Amniotic stem cell (primary cell): ENCODE data around the gene KCNIP4.
"Not testable (repeated sequence)": the region's sequence is repeated elsewhere in the genome, so short reads cannot be mapped to it uniquely, and the experiment has no call there.

ENCODE experiments used
- DNase-seq: peaks from one replicate; lab custom pipeline; 2025; lab: John Stamatoyannopoulos, UW

Gene KCNIP4

GRCh38 chr4:20754036-20754435, 1194.5 kb downstream of the KCNIP4 start:
- no peak for DNase-seq

- DNase-seq, result no peak
Observed at GRCh38 chr4:20752641-20753040, 1195.9 kb downstream of the KCNIP4 start.

GRCh38 chr4:20746000-20746399, 1202.6 kb downstream of the KCNIP4 start:
- DNase-seq, result not testable (repeated sequence)

GRCh38 chr4:20735931-20736330, 1212.6 kb downstream of the KCNIP4 start:
- DNase-seq, result no peak

GRCh38 chr4:20724915-20725314, 1223.7 kb downstream of the KCNIP4 start:
- no peak for DNase-seq

- DNase-seq, result no peak
Observed at GRCh38 chr4:20723463-20723862, 1225.1 kb downstream of the KCNIP4 start.

- DNase-seq, result no peak
Observed at GRCh38 chr4:20723019-20723418, 1225.6 kb downstream of the KCNIP4 start.

GRCh38 chr4:20711335-20711734, 1237.2 kb downstream of the KCNIP4 start:
- DNase-seq, result no peak

GRCh38 chr4:20700007-20700761, 1248.4 kb downstream of the KCNIP4 start, which contains the start of gene PACRGL:
PACRGL (plus strand) TSS chr4:20700458; CDS start chr4:20704482, 4,024 bp downstream.
- DNase-seq, result peak; percentile 92

- no peak for DNase-seq
Observed at GRCh38 chr4:20698820-20699219, 1249.8 kb downstream of the KCNIP4 start.

- DNase-seq, result no peak
Observed at GRCh38 chr4:20698382-20698781, 1250.2 kb downstream of the KCNIP4 start.

GRCh38 chr4:20696815-20697214, 1251.8 kb downstream of the KCNIP4 start:
- no peak for DNase-seq

GRCh38 chr4:20687864-20688263, 1260.7 kb downstream of the KCNIP4 start:
- DNase-seq, result no peak

GRCh38 chr4:20684852-20685763, 1263.5 kb downstream of the KCNIP4 start:
- peak; percentile 5 for DNase-seq

- no peak for DNase-seq
Observed at GRCh38 chr4:20683766-20684165, 1264.8 kb downstream of the KCNIP4 start.

GRCh38 chr4:20682853-20683252, 1265.7 kb downstream of the KCNIP4 start:
- no peak for DNase-seq

- DNase-seq, result no peak
Observed at GRCh38 chr4:20681271-20681670, 1267.3 kb downstream of the KCNIP4 start.

GRCh38 chr4:20680736-20681135, 1267.8 kb downstream of the KCNIP4 start:
- no peak for DNase-seq

- no peak for DNase-seq
Observed at GRCh38 chr4:20679951-20680350, 1268.6 kb downstream of the KCNIP4 start.
